NB4 (cell line): ENCODE measurements around the gene SMIM7.

Experiments used
- POLR2A ChIP-seq: IDR thresholded peaks from 2 replicates; pipeline ENCODE4 v1.6.1; 2011; ENCODE audit warnings: mild to moderate bottlenecking; ENCODE audit not compliant: insufficient read length; ENCODE audit errors: extremely low read depth
- TF ChIP-seq, protein P1 (sequence below): IDR thresholded peaks from one replicate; pipeline ENCODE4 v1.5.1; 2012; ENCODE audit warnings: low read depth, low read length
- TF ChIP-seq, protein P2 (sequence below): IDR thresholded peaks from 2 replicates; pipeline ENCODE4 v1.6.1; 2011; ENCODE audit warnings: low read depth, low read length

DNA sequence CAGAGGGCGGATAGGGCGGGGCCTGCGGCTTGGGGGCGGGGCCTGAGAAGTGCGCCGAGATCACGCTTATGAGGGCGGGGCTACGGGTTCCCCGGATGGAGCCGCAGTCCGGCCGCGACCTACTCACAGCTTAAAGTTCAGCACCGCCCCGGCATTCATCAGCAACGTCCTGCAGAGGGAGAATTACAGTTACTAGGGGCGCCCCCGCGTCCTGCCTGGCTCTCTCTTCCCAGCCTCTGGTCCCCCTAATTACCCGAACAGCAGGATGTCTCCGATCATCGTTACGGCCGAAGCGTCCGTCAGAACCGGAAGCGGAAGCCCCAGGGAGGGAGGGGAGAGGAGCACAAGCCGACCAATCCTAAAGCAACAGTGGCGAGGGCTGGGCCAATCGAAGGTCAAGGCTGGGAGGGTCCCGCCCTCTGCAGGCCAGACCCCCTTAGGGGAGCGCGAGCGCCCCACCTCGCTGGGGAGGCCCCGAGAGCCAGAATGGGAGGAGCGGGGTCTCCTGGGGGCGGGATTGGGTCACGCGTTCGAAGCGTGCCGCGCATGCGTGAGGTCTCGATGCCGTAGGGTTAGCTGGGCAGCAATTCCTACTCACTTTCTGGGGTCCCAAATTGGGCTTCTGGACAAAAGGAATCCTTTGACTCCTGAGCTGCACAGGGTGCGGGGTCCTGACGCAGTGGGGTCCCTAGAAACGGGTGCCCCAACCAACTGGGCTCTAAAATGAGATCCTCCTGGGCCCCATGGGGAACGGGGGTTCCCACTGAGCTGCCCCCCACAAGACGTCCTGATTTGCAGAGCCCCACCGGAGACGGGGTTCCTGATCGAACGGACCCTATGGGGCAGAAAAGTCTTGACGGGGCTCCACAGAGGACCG, at the start of gene SMIM7:
- TF ChIP-seq, protein P1, sequence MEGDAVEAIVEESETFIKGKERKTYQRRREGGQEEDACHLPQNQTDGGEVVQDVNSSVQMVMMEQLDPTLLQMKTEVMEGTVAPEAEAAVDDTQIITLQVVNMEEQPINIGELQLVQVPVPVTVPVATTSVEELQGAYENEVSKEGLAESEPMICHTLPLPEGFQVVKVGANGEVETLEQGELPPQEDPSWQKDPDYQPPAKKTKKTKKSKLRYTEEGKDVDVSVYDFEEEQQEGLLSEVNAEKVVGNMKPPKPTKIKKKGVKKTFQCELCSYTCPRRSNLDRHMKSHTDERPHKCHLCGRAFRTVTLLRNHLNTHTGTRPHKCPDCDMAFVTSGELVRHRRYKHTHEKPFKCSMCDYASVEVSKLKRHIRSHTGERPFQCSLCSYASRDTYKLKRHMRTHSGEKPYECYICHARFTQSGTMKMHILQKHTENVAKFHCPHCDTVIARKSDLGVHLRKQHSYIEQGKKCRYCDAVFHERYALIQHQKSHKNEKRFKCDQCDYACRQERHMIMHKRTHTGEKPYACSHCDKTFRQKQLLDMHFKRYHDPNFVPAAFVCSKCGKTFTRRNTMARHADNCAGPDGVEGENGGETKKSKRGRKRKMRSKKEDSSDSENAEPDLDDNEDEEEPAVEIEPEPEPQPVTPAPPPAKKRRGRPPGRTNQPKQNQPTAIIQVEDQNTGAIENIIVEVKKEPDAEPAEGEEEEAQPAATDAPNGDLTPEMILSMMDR: no peak
- TF ChIP-seq, protein P2, sequence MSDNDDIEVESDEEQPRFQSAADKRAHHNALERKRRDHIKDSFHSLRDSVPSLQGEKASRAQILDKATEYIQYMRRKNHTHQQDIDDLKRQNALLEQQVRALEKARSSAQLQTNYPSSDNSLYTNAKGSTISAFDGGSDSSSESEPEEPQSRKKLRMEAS: peak; percentile 92
- TF ChIP-seq POLR2A: peak; percentile 96
